Keratinocyte (primary cell): ENCODE measurements around the gene SMIM27. TPM values are rescaled to one million over a fixed set of nuclear protein-coding genes. Genes with fewer than 3 reads are reported as not detected.

Source experiments
- DNase-seq: peaks from one replicate; pipeline ENCODE4 v3.0.0-alpha.2; 2011; ENCODE audit warnings: low read depth, missing footprints, low spot score
- FAIRE-seq: peaks from 2 replicates; lab custom pipeline; 2011; peaks lifted over from hg19 to GRCh38; lab: Jason Lieb, UNC
- H2AFZ ChIP-seq: 2 replicates; pipeline ENCODE4 v1.6.0; 2012; ENCODE audit warnings: low read length, control low read depth, inconsistent platforms; ENCODE audit not compliant: control insufficient read depth
- H3K27ac ChIP-seq: 2 replicates; pipeline ENCODE4 v1.5.1; 2011; ENCODE audit warnings: low read length; ENCODE audit not compliant: control insufficient read depth, insufficient read depth
- H3K27me3 ChIP-seq: 3 replicates; pipeline ENCODE4 v1.6.0; 2011; ENCODE audit warnings: low read length; ENCODE audit not compliant: control insufficient read depth, insufficient read depth; ENCODE audit errors: extremely low read depth
- H3K36me3 ChIP-seq, 2 experiments: 2 replicates in 1 of 2; 3 replicates in 1 of 2; pipeline ENCODE4 v1.5.1; 2011; ENCODE audit warnings: low read length in 2 of 2, mild to moderate bottlenecking in 1 of 2; ENCODE audit not compliant: control insufficient read depth in 2 of 2, insufficient read depth in 2 of 2; ENCODE audit errors: extremely low read depth in 1 of 2
- H3K4me1 ChIP-seq: 3 replicates; pipeline ENCODE4 v1.5.1; 2011; ENCODE audit warnings: low read length; ENCODE audit not compliant: control insufficient read depth, insufficient read depth; ENCODE audit errors: extremely low read depth
- H3K4me2 ChIP-seq: 3 replicates; pipeline ENCODE4 v1.6.0; 2011; ENCODE audit warnings: low read depth, low read length; ENCODE audit not compliant: control insufficient read depth, insufficient read depth; ENCODE audit errors: extremely low read depth
- H3K4me3 ChIP-seq, 3 experiments: fragments of 200-600 bp in 1 of 3; sonication (generic) in 1 of 3; 2 replicates in 2 of 3; 3 replicates in 1 of 3; pipeline ENCODE4 v1.5.1; 2011 to 2016; ENCODE audit warnings: low read length in 3 of 3, mild to moderate bottlenecking in 3 of 3, control low read depth in 2 of 3, inconsistent platforms in 1 of 3, low read depth in 1 of 3, mixed read lengths in 1 of 3, mixed run types in 1 of 3, moderate library complexity in 1 of 3; ENCODE audit not compliant: control insufficient read depth in 2 of 3, insufficient read depth in 2 of 3; ENCODE audit errors: extremely low read depth in 1 of 3
- H3K79me2 ChIP-seq: 2 replicates; pipeline ENCODE4 v1.6.0; 2012; ENCODE audit warnings: low read length; ENCODE audit not compliant: control insufficient read depth, insufficient read depth
- H3K9ac ChIP-seq: 3 replicates; pipeline ENCODE4 v1.6.0; 2011; ENCODE audit warnings: low read length; ENCODE audit not compliant: control insufficient read depth, insufficient read depth; ENCODE audit errors: extremely low read depth
- H3K9me1 ChIP-seq: 3 replicates; pipeline ENCODE4 v1.6.0; 2011; ENCODE audit warnings: low read length; ENCODE audit not compliant: control insufficient read depth, insufficient read depth; ENCODE audit errors: extremely low read depth
- H3K9me3 ChIP-seq: 2 replicates; pipeline ENCODE4 v1.5.1; 2012; ENCODE audit warnings: low read depth, low read length; ENCODE audit not compliant: control insufficient read depth
- H4K20me1 ChIP-seq: 3 replicates; pipeline ENCODE4 v1.6.0; 2011; ENCODE audit warnings: low read length; ENCODE audit not compliant: control insufficient read depth, insufficient read depth; ENCODE audit errors: extremely low read depth
- CTCF ChIP-seq, 3 experiments: IDR thresholded peaks in 1 of 3; conservative IDR thresholded peaks in 1 of 3; optimal IDR thresholded peaks in 1 of 3; 2 replicates in 2 of 3; 3 replicates in 1 of 3; pipeline versions ENCODE3 to v1.5.1; 2011; ENCODE audit warnings: low read length in 3 of 3, mild to moderate bottlenecking in 3 of 3, moderate library complexity in 2 of 3, control low read depth in 1 of 3, inconsistent platforms in 1 of 3; ENCODE audit not compliant: insufficient read depth in 2 of 3; ENCODE audit errors: extremely low read depth in 1 of 3
- EZH2 ChIP-seq: IDR thresholded peaks from one replicate; pipeline ENCODE4 v1.6.1; 2012; ENCODE audit warnings: inconsistent platforms, mild to moderate bottlenecking, low read length, moderate library complexity
- dilution Hi-C: fragments of 300-500 bp; cut with MboI; formaldehyde crosslinking; loops from one replicate; pipeline ENCODE4 v1.7.0; 2020; ENCODE audit warnings: low sequenced_read_pairs; ENCODE audit not compliant: extremely low pct_ligation_motif_present
- polyA plus RNA-seq, 5 experiments: library from polyadenylated mRNA; depleted of rRNA in 3 of 5; stranded (reverse) in 3 of 5; stranded (forward) in 1 of 5; unstranded in 1 of 5; fragments of >200 nt; gene quantifications; 1 replicate in 1 of 5; 2 replicates in 3 of 5; 3 replicates in 1 of 5; pipeline versions ENCODE4 v1.2.1 to v1.2.3, GENCODE V29; 2011 to 2012; ENCODE audit warnings: missing spikeins in 2 of 5, low read depth in 1 of 5, low replicate concordance in 1 of 5

SMIM27 gene
- polyA plus RNA-seq, 1 donor (not counting 4 experiments of a cell fraction or from before 2014, with no cell fraction given) = 13.0 TPM

- Histone ChIP-seq H3K27me3 (no peaks in the 10 kb centered on the region), H2AFZ (no peak overlapping the region), H3K36me3 (no peaks in the 10 kb centered on the region), H3K4me3 (no peak overlapping the region), H3K4me1 (no peaks in the 10 kb centered on the region), H3K9me3 (no peaks in the 10 kb centered on the region), H3K79me2 (no peaks in the 10 kb centered on the region), H3K9ac (no peak overlapping the region), H3K9me1 (no peaks in the 10 kb centered on the region), H4K20me1 (no peaks in the 10 kb centered on the region), H3K4me2 (no peak overlapping the region), H3K27ac (no peak overlapping the region)
- no peak for TF ChIP-seq CTCF (optimal IDR thresholded peaks at IDR 0.05 in 1 of 3, IDR thresholded peaks at IDR 0.05 in 1 of 3, conservative IDR thresholded peaks at IDR 0.05 in 1 of 3; ENCODE audit: extremely low read depth in 1 of 3, insufficient read depth in 2 of 3, low read length in 3 of 3)
- TF ChIP-seq EZH2 = no peak
- dilution Hi-C loops = no loop called here
- DNase-seq = no peak
- no peak for FAIRE-seq
These were observed 32.7 kb downstream of the SMIM27 start for GRCh38 chr9:32584784-32585183.

GRCh38 chr9:32587901-32588300, 35.8 kb downstream of the SMIM27 start:
- FAIRE-seq (peak; percentile 23), DNase-seq (no peak)
- TF ChIP-seq EZH2 (no peak), CTCF (optimal IDR thresholded peaks at IDR 0.05 in 1 of 3, IDR thresholded peaks at IDR 0.05 in 1 of 3, conservative IDR thresholded peaks at IDR 0.05 in 1 of 3; ENCODE audit: extremely low read depth in 1 of 3, insufficient read depth in 2 of 3, low read length in 3 of 3) (peak in 1 of 3 experiments; percentile 27)
- H3K79me2 ChIP-seq = no peaks in the 10 kb centered on the region
- no peaks in the 10 kb centered on the region for H4K20me1 ChIP-seq
- dilution Hi-C loops = no loop called here
- no peaks in the 10 kb centered on the region for H3K27me3 ChIP-seq
- peaks cover 8% of the 10 kb centered on the region for H3K4me1 ChIP-seq
- no peaks in the 10 kb centered on the region for H3K9me1 ChIP-seq
- H3K36me3 ChIP-seq = no peaks in the 10 kb centered on the region
- H3K4me2 ChIP-seq = no peak overlapping the region
- H3K27ac ChIP-seq = no peak overlapping the region
- no peaks in the 10 kb centered on the region for H3K9me3 ChIP-seq
- H2AFZ ChIP-seq = no peak overlapping the region
- no peak overlapping the region for H3K9ac ChIP-seq
- H3K4me3 ChIP-seq = no peak overlapping the region
